ENCODE results near the gene DSCAM. TPM values are rescaled to one million over a fixed set of nuclear protein-coding genes. Genes with fewer than 3 reads are reported as not detected.

The DSCAM gene
- total RNA-seq, 1 donor: not detected

GRCh38 chr21:40253112-40253511 lies 593.8 kb downstream of the DSCAM start:
- H3K4me3 ChIP-seq (ENCODE audit: low read depth, low read length): no peak overlapping the region
- no peak for TF ChIP-seq CTCF (IDR thresholded peaks at IDR 0.05; ENCODE audit: insufficient read depth, low read depth, low read length)
- DNase-seq (ENCODE audit: low read depth): no peak

GRCh38 chr21:40250514-40251294 lies 596.3 kb downstream of the DSCAM start:
- no peak for TF ChIP-seq CTCF (IDR thresholded peaks at IDR 0.05; ENCODE audit: insufficient read depth, low read depth, low read length)
- H3K4me3 ChIP-seq (ENCODE audit: low read depth, low read length): no peak overlapping the region

GRCh38 chr21:40244981-40245380 lies 602.0 kb downstream of the DSCAM start:
- no peak overlapping the region for H3K4me3 ChIP-seq (ENCODE audit: low read depth, low read length)
- DNase-seq (ENCODE audit: low read depth): no peak
- TF ChIP-seq CTCF (IDR thresholded peaks at IDR 0.05; ENCODE audit: insufficient read depth, low read depth, low read length): no peak

More at GRCh38 chr21:40250514-40251294, 596.3 kb downstream of the DSCAM start:
- no peak for DNase-seq (ENCODE audit: low read depth)

GRCh38 chr21:40243685-40244084 lies 603.3 kb downstream of the DSCAM start:
- no peak overlapping the region for H3K4me3 ChIP-seq (ENCODE audit: low read depth, low read length)
- no peak for TF ChIP-seq CTCF (IDR thresholded peaks at IDR 0.05; ENCODE audit: insufficient read depth, low read depth, low read length)
- no peak for DNase-seq (ENCODE audit: low read depth)

- no peak overlapping the region for H3K4me3 ChIP-seq (ENCODE audit: low read depth, low read length)
- TF ChIP-seq CTCF (IDR thresholded peaks at IDR 0.05; ENCODE audit: insufficient read depth, low read depth, low read length): no peak
- DNase-seq (ENCODE audit: low read depth): no peak
Measured at GRCh38 chr21:40242586-40243265, 604.2 kb downstream of the DSCAM start.

GRCh38 chr21:40235528-40235927 lies 611.4 kb downstream of the DSCAM start:
- no peak for DNase-seq (ENCODE audit: low read depth)
- no peak for TF ChIP-seq CTCF (IDR thresholded peaks at IDR 0.05; ENCODE audit: insufficient read depth, low read depth, low read length)
- no peak overlapping the region for H3K4me3 ChIP-seq (ENCODE audit: low read depth, low read length)
